ENCODE measurements around the gene ARMH2.
"Not testable (repeated sequence)": the region's sequence is repeated elsewhere in the genome, so short reads cannot be mapped to it uniquely, and the experiment has no call there.

The ARMH2 gene

GRCh38 chr6:24809728-24810127, 11.0 kb upstream of the ARMH2 start:
- no peak for DNase-seq

DNA sequence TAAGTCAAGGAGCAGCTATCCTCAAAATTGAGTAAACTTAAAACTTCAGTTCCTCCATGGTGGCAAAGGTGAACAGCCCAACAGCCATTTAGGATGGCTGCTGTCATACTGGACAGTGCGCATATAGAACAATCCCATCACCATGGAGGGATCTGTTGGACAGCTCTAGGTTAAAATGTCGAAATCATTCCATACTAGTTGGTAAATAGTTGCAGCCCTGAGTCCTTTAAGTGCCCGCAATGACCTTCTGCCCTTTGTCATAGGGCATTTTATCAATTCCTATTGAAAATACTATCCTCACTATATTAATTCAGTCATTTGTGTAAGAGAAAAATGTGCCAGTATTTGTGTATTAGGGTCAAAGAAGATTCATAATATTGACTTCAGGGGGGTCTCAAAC, 8.9 kb upstream of the ARMH2 start:
- DNase-seq: no peak

DNA sequence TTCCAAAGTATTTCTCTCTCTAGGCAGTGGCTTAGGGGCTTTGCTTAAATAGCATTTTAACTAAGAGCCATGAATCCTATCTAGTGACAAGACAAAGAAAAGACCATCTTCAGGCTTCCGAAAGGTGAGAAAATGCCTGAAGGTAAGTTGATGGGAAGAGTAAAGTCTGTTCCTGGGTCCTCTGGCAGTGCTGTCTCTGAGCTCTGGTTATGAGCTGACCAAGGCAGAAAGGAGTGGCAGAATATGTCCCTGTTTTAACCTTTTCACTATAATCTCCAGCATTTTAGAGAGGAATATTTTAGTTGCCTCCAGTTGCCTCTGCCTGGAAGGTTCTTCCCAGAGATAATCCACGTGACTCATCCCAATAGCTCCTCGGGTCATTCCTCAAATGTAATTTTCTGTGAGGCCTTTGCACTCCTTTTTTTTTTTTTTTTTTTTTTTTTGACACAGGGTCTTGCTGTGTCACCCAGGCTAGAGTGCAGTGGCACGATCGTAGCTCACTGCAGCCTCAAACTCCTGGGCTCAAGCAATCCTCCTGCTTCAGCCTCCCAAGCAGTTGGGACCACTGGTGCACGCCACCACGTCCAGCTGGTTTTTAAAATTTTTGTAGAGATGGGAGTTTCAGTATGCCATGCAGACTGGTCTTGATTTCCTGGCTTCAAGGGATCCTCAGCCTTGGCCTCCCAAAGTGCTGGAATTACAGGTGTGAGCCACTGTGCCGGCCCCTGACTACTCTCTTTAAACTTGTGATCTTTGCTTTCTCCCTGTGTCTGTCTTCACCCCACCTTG, 3.7 kb upstream of the ARMH2 start:
- no peak for DNase-seq

DNA sequence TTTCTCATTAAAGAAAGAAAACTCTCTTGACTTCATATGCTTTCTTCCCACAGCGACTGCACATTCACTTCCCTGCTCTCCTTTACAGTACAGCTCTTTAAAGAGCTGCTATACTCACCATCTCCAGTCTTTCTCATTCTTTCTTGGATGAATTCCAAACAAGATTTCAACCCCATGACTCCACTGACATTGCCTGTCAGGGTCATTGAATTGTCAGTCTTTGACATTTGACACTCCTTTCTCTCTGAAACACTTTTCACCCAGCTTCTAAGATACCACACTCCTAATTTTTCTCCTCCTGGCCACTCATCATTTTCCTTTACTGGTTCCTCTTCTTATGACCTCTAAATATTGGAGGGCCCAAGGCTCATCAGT, 811 bp upstream of the ARMH2 start:
- no peak for DNase-seq

- DNase-seq: no peak
Observed at GRCh38 chr6:24797596-24798216, 1.0 kb downstream of the ARMH2 start.

DNA sequence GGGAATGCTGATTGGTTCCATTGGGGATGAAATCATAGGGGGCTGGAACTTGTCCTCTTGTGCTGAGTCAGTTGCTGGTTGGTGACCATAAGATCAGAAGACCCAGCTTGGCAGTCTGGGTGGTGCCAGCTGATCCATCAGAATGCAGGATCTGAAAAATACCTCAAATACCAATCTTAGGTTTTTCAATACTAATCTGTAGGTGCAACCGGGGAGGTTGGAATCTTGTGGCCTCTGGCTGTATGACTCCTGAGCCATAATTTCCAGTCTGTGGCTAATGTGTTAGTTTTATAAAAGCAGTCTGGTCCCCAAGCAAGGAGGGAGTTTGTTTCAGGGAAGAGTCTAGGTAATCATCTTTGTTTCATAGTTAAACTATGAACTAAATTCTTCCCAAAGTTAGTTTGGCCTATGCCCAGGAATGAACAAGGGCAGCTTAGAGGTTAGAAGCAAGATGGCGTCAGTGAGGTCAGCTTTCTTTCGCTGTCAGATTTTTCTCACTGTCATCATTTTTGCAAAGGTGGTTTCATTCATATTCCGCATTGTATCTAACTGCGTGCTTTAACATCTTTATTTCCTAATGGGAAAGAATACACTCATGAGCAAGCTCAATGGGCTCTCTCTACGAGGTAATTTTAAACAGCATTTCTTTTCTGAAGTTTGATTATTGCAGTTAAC, 2.0 kb downstream of the ARMH2 start:
- no peak for DNase-seq

DNA sequence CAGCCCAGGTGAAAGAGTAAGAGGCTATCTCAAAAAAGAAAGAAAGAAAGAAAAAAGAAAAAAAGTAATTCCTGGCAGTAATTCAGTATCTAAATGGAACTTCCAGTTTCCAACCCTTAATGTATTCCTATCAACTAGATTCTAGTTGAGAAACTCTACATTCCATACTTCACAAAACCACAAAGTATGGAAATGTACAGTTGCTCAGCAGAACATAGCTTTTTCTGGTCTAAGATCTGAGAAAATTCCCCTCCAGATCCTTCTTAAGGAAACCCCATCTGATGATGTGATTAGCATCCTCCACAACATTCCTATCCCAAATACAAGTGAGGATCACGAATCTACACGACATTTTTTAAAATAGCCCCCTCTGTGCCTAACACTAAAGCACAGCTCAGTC, 3.6 kb downstream of the ARMH2 start:
- no peak for DNase-seq

- no peak for DNase-seq
Observed at GRCh38 chr6:24788031-24788665, 10.6 kb downstream of the ARMH2 start.

GRCh38 chr6:24780206-24780605, 18.5 kb downstream of the ARMH2 start:
- DNase-seq: peak; percentile 79

- no peak for DNase-seq
Observed at GRCh38 chr6:24779416-24780016, 19.2 kb downstream of the ARMH2 start.

GRCh38 chr6:24778878-24779277, 19.8 kb downstream of the ARMH2 start:
- DNase-seq: no peak

DNA sequence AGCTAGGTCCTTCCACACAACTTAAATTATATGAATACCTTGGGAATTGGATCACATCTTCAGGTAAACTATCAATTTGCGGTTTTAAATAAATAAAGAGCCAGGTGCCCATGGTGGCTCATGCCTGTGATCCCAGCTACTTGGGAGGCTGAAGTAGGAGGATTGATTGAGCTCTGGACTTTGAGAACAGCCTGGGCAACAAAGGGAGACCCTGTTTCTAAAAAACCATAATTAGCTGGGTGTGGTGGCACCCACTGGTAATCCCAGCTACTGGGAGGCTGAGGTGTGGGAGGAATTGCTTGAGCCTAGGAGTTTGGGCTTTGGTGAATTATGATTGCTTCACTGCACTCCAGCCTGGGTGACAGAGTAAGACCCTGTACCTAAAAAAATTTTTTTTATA, 20.6 kb downstream of the ARMH2 start:
- DNase-seq: no peak

DNA sequence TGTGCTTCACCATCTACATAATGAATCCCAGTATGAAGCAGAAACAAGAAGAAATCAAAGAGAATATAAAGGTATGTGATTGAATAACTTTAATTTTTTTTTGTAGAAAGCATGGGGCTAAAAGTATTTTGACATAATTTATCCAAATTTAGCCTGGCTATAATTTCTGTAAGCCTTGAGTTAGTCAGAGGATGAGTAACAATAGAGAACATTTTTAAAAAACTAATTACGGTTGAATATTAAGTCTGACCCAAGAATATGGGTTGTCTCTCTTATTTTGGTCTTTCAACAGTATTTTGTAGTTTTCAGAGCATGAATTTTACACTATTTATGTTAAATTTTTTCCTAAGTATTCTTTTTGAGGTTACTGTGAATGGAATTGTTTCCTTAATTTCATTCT, 21.5 kb downstream of the ARMH2 start:
- no peak for DNase-seq

DNA sequence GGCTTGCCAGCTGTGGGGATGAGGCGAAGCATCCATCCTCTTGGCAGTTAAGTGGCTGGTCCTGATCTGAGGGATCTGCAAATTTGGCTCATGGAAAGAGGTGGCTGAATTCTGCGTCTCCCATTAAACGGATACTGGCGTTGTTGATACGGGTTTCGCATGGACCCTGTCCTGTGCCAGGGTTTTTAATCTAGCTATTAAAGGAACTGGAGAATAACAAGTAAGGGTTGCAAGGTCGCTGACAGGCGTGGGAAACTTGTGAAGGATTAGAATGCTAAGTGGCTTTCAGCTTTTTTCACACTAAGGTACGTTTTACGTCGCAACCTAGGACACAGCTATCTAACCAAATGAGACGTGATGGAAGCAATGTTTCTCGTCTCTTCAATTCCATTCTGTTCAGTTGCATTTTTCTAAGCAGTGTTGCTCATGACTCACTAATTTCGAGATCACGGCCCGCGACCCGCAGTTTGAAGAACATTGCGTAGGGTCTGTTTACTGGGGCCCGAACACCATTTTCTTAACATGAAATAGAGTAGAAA, 23.1 kb downstream of the ARMH2 start:
- peak; percentile 75 for DNase-seq

GRCh38 chr6:24774696-24775519, 23.8 kb downstream of the ARMH2 start, which contains the start of gene GMNN:
Gene GMNN, plus strand, starts transcription at chr6:24774937. Its CDS starts 2,310 bp downstream, at chr6:24777247.
- peak; percentile 92 for DNase-seq

DNA sequence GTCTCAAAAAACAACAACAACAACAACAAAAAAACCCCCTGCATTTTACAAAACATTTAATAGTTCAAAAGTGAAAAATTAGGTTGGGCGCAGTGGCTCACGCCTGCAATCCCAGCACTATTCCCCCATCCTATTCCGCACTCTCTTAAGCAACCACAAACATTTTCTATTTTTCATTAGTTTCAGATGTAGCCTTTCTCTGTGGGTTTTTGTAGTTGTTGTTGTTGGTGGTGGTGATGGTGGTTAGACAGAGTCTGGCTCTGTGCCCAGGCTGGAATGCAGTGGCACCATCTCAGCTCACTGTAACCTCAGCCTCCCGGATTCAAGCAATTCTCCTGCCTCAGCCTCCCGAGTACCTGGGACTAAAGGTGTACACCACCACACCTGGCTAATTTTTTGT, 30.4 kb downstream of the ARMH2 start:
- no peak for DNase-seq

DNA sequence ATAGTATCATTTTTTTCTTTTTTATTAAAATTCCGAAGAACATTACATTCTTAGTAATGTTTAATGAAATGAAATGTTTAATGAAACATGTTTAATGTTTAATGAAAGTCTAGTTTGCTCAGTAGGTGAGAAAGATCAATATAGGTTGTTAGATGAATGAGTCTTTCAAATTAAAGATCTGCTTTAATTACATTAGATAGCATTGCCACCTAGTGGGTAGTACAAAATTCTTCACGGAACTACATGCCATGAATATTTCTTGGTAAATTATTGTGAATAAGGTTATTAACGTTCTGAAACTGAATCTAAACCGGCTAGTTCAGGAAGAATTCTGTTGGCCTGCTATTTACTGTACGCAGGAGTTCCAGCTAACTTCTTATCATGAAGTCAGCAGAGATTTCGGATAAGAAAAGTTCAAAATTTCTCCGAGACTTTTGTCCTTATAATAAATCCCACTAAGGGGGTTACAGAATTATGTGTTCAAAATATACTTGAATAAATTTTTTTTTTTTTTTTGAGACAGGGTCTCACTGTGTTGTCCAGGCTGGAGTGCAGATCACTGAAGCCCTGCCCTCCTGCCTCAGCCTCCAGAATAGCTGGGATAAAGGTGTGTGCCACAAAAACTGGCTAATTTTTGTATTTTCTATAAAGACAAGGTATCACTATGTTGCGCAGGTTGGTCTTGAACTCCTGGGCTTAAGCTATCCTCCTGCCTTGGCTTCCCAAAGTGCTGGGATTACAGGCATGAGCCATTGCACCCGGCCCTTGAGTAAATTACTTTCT, 31.8 kb downstream of the ARMH2 start:
- DNase-seq: peak; percentile 40

DNA sequence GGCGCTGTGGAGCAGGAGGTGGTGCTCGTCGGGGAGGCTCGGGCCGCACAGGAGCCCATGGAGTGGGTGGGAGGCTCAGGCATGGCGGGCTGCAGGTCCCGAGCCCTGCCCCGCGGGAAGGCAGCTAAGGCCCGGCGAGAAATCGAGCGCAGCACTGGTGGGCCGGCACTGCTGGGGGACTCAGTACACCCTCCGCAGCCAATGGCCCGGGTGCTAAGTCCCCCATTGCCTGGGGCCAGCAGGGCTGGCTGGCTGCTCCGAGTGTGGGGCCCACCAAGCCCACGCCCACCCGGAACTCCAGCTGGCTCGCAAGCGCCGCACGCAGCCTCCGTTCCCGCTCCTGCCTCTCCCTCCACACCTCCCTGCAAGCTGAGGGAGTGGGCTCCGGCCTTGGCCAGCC, 32.7 kb downstream of the ARMH2 start:
- not testable (repeated sequence) for DNase-seq

DNA sequence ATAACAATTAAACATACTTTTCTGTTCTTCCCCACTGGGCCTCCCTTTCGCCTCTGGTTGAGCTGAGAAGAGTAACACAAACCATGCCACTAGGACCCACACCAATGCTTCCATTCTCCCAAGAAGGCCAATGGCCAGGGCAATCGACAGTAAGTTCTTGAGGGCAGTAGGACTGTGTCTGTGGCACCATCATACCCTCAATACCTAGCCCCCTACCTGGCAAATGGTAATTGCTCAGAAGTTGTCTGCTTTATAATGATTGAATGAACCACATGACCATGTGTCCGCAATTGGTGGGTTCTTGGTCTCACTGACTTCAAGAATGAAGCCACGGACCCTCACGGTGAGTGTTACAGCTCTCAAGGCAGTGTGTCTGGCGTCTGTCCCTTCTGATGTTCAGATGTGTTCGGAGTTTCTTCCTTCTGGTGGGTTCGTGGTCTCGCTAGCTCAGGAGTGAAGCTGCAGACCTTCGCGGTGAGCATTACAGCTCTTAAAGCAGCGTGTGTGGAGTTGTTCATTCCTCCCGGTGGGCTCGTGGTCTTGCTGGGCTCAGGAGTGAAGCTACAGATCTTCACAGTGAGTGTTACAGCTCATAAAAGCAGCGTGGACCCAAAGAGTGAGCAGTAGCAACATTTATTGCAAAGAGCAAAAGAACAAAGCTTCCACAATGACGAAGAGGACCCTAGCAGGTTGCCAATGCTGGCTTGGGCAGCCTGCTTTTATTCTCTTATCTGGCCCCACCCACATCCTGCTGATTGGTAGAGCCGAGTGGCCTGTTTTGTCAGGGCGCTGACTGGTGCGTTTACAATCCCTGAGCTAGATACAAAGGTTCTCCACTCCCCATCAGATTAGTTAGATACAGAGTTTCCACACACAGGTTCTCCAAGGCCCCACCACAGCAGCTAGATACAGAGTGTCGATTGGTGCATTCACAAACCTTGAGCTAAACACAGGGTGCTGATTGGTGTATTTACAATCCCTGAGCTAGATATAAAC, 33.6 kb downstream of the ARMH2 start:
- not testable (repeated sequence) for DNase-seq

GRCh38 chr6:24763578-24763977, 35.1 kb downstream of the ARMH2 start:
- DNase-seq: no peak
